ENCODE results near the gene DIDO1. TPM values are rescaled to one million over a fixed set of nuclear protein-coding genes. Genes with fewer than 3 reads are reported as not detected.

Gene DIDO1
- total and polyA plus RNA-seq, 2 of the 13 experiments (the other 11 are each of a cell fraction or from before 2014, with no cell fraction given): 75.0 to 75.1 TPM

GRCh38 chr20:62925420-62926228, 681 bp downstream of the DIDO1 start (continued):
- TF ChIP-seq ZNF770 (CRISPR knock-in tag; IDR thresholded peaks at IDR 0.05): no peak
- TF ChIP-seq ZBTB49 (CRISPR knock-in tag; IDR thresholded peaks at IDR 0.05; ENCODE audit: borderline replicate concordance): no peak
- TF ChIP-seq ZNF576 (CRISPR knock-in tag; IDR thresholded peaks at IDR 0.05): no peak
- no peak for TF ChIP-seq TRIM22 (IDR thresholded peaks at IDR 0.05)
- TF ChIP-seq ZBTB4 (CRISPR knock-in tag; IDR thresholded peaks at IDR 0.05; ENCODE audit: borderline replicate concordance): no peak
- peak; percentile 92 for TF ChIP-seq ZNF18 (CRISPR knock-in tag; IDR thresholded peaks at IDR 0.05; ENCODE audit: insufficient replicate concordance)
- no peak for TF ChIP-seq ZSCAN21 (CRISPR knock-in tag; IDR thresholded peaks at IDR 0.05; ENCODE audit: borderline replicate concordance)
- no peak for TF ChIP-seq ZBTB26 (CRISPR knock-in tag; IDR thresholded peaks at IDR 0.05; ENCODE audit: borderline replicate concordance)
- peak; percentile 69; the same call in 1 of the 2 replicates for TF ChIP-seq SIN3A (IDR thresholded peaks at IDR 0.05; ENCODE audit: borderline replicate concordance, low read depth, low read length)
- no peak for TF ChIP-seq BORCS8-MEF2B (CRISPR knock-in tag; IDR thresholded peaks at IDR 0.05)
- no peak for TF ChIP-seq ATF6 (CRISPR knock-in tag; conservative IDR thresholded peaks at IDR 0.05)

All from HepG2 (cell line).